RWPE1 (cell line): Measurements from ENCODE around the gene WDR18.

Experiments used
- CTCF ChIA-PET: fragments of 350-600 bp; sonication (Branson Sonifier 250); formaldehyde crosslinking; extraction: SDS; loops from one replicate; lab custom pipeline; 2021; lab: Yijun Ruan, JAX
- POLR2A ChIA-PET: fragments of 400-600 bp; formaldehyde crosslinking; extraction: SDS; loops from one replicate; lab custom pipeline; 2020; ENCODE audit warnings: antibody characterized with exemption; ENCODE audit not compliant: low non-redundant PET; lab: Yijun Ruan, JAX
- DNase-seq: peaks from one replicate; pipeline ENCODE4 v3.0.0; 2012; ENCODE audit warnings: low spot score
- H3K27ac ChIP-seq: fragments of 450-650 bp; 2 replicates; pipeline ENCODE4 v1.5.1; 2017
- CTCF ChIP-seq: fragments of 450-650 bp; conservative IDR thresholded peaks from 2 replicates; pipeline ENCODE4 v1.5.1; 2017; ENCODE audit warnings: low read depth, mild to moderate bottlenecking

WDR18 gene

GRCh38 chr19:1000591-1001537 is 16.7 kb downstream of the WDR18 start:
- H3K27ac ChIP-seq = no peak overlapping the region
- TF ChIP-seq CTCF = no peak
- POLR2A ChIA-PET = interaction anchor here (0.6 kb wide), 1 partner anchor 76 kb away, joined by 10 read pairs; no protein-coding TSS in a partner anchor
- CTCF ChIA-PET = interaction anchor here (0.5 to 1.1 kb wide), 8 partner anchors 14 to 324 kb away, joined by 3 to 5 read pairs (median 4); partner anchors contain the start of gene ARHGAP45
- no peak for DNase-seq

GRCh38 chr19:1001538-1002166 is 17.5 kb downstream of the WDR18 start:
- peak; percentile 48 for DNase-seq
- CTCF ChIA-PET = interaction anchor here (0.5 to 1.1 kb wide), 8 partner anchors 13 to 324 kb away, joined by 3 to 5 read pairs (median 4); partner anchors contain the start of gene ARHGAP45
- no peak overlapping the region for H3K27ac ChIP-seq
- TF ChIP-seq CTCF = peak; percentile 93
- POLR2A ChIA-PET = interaction anchor here (0.6 kb wide), 1 partner anchor 76 kb away, joined by 10 read pairs; no protein-coding TSS in a partner anchor

GRCh38 chr19:1002600-1002999 is 18.5 kb downstream of the WDR18 start:
- ChIA-PET CTCF (no interaction called here), POLR2A (no interaction called here)

GRCh38 chr19:1003283-1003682 is 19.1 kb downstream of the WDR18 start:
- POLR2A ChIA-PET = no interaction called here

More at GRCh38 chr19:1002600-1002999, 18.5 kb downstream of the WDR18 start:
- DNase-seq = no peak
- no peak for TF ChIP-seq CTCF
- no peak overlapping the region for H3K27ac ChIP-seq

GRCh38 chr19:1004204-1004802 is 20.2 kb downstream of the WDR18 start:
- no peak for DNase-seq
- ChIA-PET CTCF (interaction anchor here (0.7 to 1.0 kb wide), 2 partner anchors 9 to 141 kb away, joined by 3 to 4 read pairs; no protein-coding TSS in a partner anchor), POLR2A (interaction anchor here (0.6 kb wide), 1 partner anchor 20 kb away, joined by 3 read pairs; the partner anchor contains the start of gene WDR18)
- H3K27ac ChIP-seq = no peak overlapping the region
- TF ChIP-seq CTCF = no peak

More at GRCh38 chr19:1003283-1003682, 19.1 kb downstream of the WDR18 start:
- CTCF ChIA-PET = interaction anchor here (0.7 kb wide), 1 partner anchor 10 kb away, joined by 3 read pairs; no protein-coding TSS in a partner anchor
- no peak overlapping the region for H3K27ac ChIP-seq
- no peak for DNase-seq
- TF ChIP-seq CTCF = no peak
